Measurements from ENCODE around the gene TTLL4. TPM values are rescaled to one million over a fixed set of nuclear protein-coding genes. Genes with fewer than 3 reads are reported as not detected.

The TTLL4 gene
- total and polyA plus RNA-seq, 5 donors = 5.4 to 15.8 (median 8.1) TPM

DNA sequence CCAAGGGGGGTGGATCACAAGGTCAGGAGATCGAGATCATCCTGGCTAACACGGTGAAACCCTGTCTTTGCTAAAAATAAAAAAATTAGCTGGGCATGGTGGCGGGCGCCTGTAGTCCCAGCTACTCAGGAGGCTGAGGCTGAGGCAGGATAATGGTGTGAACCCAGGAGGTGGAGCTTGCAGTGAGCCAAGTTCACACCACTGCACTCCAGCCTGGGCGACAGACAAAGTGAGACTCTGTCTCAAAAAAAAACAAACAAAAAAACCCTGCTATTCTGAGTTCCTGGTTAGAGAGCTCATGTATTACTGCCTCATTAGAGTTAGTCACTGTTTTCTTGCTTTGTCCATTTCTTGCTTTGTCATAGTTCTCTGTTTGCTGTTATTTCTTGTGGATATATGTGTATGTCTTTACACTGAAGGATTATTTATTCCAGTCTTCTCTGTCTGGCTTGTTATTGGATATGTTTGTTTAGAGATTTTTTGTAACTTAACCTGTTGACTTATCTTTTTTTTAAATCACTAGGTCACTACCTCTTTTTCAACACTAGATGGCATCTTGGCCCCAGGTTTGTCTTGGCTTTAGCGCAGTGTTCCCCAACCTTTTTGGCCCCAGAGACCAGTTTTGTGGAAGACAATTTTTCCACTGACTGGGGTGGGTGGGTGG, 17.0 kb downstream of the TTLL4 start:
- ATAC-seq (no peak), DNase-seq (no peak)
- intact Hi-C loops (cut with DNase I) = no loop called here
- H3K4me1 ChIP-seq (ENCODE audit: control insufficient read depth, insufficient read depth, low read length) = no peaks in the 10 kb centered on the region
- H3K27me3 ChIP-seq (ENCODE audit: control insufficient read depth, insufficient read depth) = no peaks in the 10 kb centered on the region
- WGBS = 94% methylated on average over 6 of the region's 6 CpGs
- H3K4me3 ChIP-seq (ENCODE audit: low read length) = no peak overlapping the region
- H3K9me3 ChIP-seq (ENCODE audit: control insufficient read depth, low read length) = no peaks in the 10 kb centered on the region
- no peak overlapping the region for H3K27ac ChIP-seq (ENCODE audit: low read length)

DNA sequence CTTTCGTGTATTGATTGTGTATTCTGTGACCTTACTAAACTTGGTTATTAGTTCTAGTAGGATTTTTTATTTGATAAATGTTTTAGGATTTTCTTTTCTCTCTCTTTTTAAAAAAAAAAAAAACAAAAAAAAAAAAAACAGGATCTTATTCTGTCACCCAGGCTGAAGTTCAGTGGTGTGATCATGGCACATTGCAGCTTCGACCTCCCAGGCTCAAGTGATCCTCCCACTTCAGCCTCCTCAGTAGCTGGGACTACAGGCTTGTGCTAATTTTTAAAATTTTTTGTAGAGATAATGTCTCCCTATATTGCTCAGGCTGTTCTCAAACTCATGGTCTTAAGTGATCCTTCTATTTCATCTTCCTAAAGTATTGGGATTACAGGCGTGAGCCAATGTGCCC, 19.0 kb downstream of the TTLL4 start:
- Histone ChIP-seq H3K27ac (ENCODE audit: low read length) (no peak overlapping the region), H3K9me3 (ENCODE audit: control insufficient read depth, low read length) (no peaks in the 10 kb centered on the region), H3K4me3 (ENCODE audit: low read length) (no peak overlapping the region), H3K4me1 (ENCODE audit: control insufficient read depth, insufficient read depth, low read length) (peaks cover 3% of the 10 kb centered on the region), H3K27me3 (ENCODE audit: control insufficient read depth, insufficient read depth) (no peaks in the 10 kb centered on the region)
- ATAC-seq (no peak), DNase-seq (no peak)
- WGBS = 98% methylated on average over 3 of the region's 3 CpGs
- intact Hi-C loops (cut with DNase I) = loop anchor here in 1 of 4 donors (10.0 kb wide), 1 partner anchor 115 kb away; no protein-coding TSS in a partner anchor

DNA sequence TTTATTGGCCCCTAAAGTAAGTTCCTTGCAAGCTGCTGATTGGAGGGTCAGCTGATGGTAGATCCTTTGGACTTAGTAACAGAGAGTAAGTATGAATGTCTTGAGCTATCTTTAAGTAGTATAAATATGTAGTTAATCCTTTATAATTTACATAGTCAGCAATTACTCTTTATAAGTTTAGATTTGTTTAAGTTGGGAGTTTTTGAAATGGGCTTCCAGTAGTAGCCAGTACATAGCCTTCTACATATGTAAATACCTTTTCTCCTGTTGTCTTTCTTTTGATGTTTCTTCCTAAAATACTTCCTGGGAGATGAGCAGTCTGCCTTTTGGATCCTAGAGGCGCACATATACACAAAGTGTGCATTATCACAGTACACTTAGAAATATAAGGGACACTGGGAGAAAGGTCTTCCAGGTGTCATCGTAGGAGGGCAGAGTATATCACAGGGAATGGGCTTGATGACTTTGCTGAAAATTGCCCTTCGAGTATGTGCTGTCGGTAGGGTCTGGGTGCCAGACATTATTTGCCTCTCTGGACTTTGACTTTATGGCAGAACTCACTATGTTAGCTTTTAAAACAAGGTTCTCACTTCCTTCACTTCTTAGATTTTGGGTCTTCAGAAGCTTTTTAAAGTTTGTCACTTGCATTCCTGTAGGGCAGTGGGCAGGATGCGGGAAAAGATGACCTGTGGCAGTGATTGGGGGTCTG, 21.6 kb downstream of the TTLL4 start:
- ATAC-seq = no peak
- H3K27ac ChIP-seq (ENCODE audit: low read length) = peak overlapping the region; percentile 30
- DNase-seq = no peak
- H3K27me3 ChIP-seq (ENCODE audit: control insufficient read depth, insufficient read depth) = no peaks in the 10 kb centered on the region
- H3K9me3 ChIP-seq (ENCODE audit: control insufficient read depth, low read length) = no peaks in the 10 kb centered on the region
- H3K4me1 ChIP-seq (ENCODE audit: control insufficient read depth, insufficient read depth, low read length) = peaks cover 3% of the 10 kb centered on the region
- no peak overlapping the region for H3K4me3 ChIP-seq (ENCODE audit: low read length)
- 96% methylated on average over 5 of the region's 5 CpGs for WGBS
- intact Hi-C loops (cut with DNase I) = loop anchor here in 1 of 4 donors (10.0 kb wide), 1 partner anchor 113 kb away; no protein-coding TSS in a partner anchor

DNA sequence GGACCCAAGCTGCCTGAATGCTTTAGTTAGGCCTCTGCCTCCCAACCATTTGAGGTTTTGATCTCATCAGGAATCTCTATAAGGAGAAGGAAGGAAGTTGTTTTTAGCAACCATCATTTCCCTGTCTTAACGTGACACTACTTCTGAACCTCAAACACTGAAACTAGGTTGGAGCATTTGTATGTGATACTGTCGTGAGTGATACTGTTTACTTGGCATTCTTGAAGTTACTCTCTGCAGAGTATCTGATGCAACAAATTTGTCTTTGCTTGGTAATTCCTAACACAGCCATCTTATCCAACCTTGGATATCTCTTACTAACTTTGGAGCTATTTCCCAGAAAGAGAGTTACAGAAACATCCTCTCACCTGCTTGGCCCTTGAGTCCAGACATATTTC, 22.1 kb downstream of the TTLL4 start:
- no peak for DNase-seq
- H3K4me1 ChIP-seq (ENCODE audit: control insufficient read depth, insufficient read depth, low read length) = peaks cover 6% of the 10 kb centered on the region
- intact Hi-C loops (cut with DNase I) = loop anchor here in 1 of 4 donors (10.0 kb wide), 1 partner anchor 112 kb away; no protein-coding TSS in a partner anchor
- WGBS = 54% methylated on average over 2 of the region's 2 CpGs
- no peak for ATAC-seq
- H3K9me3 ChIP-seq (ENCODE audit: control insufficient read depth, low read length) = no peaks in the 10 kb centered on the region
- peak overlapping the region; percentile 30 for H3K27ac ChIP-seq (ENCODE audit: low read length)
- no peak overlapping the region for H3K4me3 ChIP-seq (ENCODE audit: low read length)
- H3K27me3 ChIP-seq (ENCODE audit: control insufficient read depth, insufficient read depth) = no peaks in the 10 kb centered on the region

DNA sequence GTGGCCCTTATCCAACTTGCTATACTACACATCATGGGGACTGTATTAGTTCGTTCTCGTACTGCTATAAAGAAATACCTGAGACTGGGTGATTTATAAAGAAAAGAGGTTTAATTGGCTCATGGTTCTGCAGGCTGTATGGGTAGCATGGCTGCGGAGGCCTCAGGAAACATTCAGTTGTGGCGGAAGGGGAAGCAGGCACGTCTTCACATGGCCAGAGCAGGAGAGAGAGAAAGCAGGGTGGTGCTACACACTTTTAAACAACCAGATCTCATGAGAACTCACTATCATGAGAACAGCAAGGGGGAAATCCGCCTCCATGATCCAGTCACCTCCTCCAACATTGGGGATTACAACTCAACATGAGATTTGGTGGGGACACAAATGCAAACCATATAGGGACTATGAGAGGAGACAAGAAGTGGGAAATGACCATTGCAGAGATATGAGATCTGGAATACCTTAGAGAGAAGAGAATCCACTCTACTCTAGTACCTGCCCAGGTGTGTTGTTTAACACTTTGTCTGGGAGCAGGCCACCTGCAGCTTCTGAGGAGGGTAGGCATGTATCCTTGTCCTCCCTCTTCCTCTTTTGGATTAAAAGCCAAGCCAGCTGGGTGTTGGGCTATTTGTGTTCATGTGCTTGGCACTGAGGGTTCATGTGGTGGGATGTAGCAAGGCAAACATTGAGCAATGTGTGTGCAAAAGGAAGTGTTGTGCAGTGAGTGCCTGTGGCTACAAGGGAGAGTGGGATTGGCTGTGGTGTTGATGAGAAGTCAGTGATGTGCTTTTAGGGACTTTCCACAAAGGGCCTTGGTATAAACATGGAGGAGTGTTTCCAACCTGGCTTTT, 22.8 kb downstream of the TTLL4 start:
- Histone ChIP-seq H3K9me3 (ENCODE audit: control insufficient read depth, low read length) (no peaks in the 10 kb centered on the region), H3K4me3 (ENCODE audit: low read length) (no peak overlapping the region), H3K27me3 (ENCODE audit: control insufficient read depth, insufficient read depth) (no peaks in the 10 kb centered on the region), H3K27ac (ENCODE audit: low read length) (no peak overlapping the region), H3K4me1 (ENCODE audit: control insufficient read depth, insufficient read depth, low read length) (peaks cover 6% of the 10 kb centered on the region)
- 78% methylated on average over 6 of the region's 6 CpGs for WGBS
- ATAC-seq = peak; percentile 59 to 79
- DNase-seq = peak in 1 of 3 donors; percentile 58
- intact Hi-C loops (cut with DNase I) = loop anchor here in 1 of 4 donors (10.0 kb wide), 1 partner anchor 111 kb away; no protein-coding TSS in a partner anchor

DNA sequence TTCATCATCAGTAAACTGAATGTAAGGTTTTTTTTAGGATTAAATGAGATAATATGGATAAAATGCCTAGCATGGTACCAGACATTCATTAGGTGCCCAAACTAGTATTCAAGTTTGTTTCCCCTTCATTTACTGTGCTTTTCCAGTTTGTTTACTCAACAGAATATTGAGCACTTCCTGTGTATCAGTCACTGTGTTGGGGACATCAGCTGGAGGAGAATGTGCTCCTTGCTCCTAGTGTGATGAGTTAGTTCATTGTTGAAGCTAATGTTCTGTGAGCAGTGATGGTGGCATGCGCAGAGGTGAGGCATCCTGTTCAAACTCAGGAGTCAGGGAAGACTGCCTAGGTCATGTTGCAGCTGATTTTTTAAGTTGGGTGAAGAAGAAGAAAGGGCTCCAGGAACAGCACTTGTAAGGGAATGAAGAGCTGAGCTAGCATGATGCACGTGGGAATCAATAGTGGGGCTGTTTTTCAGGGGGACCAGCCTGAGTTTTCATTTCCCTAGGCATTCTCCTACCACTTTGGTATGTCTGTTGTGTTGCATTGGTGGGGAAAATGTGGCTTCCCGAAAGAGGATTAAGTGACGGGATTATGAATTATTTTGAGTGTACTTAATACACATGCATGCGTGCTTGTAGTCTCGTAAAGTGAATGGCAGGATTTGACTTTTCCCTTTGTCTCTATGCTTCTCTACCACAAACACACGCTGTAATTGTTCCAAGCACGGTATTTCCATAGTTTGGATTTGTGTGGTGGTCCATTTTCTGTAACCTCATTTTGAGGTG, 23.7 kb downstream of the TTLL4 start:
- DNase-seq (no peak), ATAC-seq (no peak)
- WGBS = 95% methylated on average over 8 of the region's 8 CpGs
- Histone ChIP-seq H3K27me3 (ENCODE audit: control insufficient read depth, insufficient read depth) (no peaks in the 10 kb centered on the region), H3K9me3 (ENCODE audit: control insufficient read depth, low read length) (no peaks in the 10 kb centered on the region), H3K27ac (ENCODE audit: low read length) (no peak overlapping the region), H3K4me1 (ENCODE audit: control insufficient read depth, insufficient read depth, low read length) (peaks cover 6% of the 10 kb centered on the region), H3K4me3 (ENCODE audit: low read length) (no peak overlapping the region)
- intact Hi-C loops (cut with DNase I) = loop anchor here in 1 of 4 donors (10.0 kb wide), 1 partner anchor 110 kb away; no protein-coding TSS in a partner anchor

DNA sequence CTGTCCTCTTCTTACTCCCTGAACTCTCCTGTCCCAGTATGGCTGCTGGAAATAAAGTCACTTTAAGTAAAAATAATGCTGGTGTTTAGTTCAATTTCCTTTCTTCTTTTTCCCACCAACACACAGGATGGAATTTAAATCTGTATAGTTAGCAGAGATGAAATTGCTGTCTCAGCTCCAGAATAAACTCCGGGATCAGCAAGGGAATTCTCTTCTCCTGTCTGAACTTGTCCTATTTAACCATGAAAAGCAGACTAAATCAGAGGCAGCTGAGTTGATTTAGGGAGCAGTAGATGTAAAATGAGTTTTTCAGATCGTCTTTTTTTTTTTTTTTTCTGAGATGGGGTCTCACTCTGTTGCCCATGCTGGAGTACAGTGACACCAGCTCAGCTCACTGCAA, 25.9 kb downstream of the TTLL4 start:
- no peaks in the 10 kb centered on the region for H3K27me3 ChIP-seq (ENCODE audit: control insufficient read depth, insufficient read depth)
- ATAC-seq = no peak
- H3K27ac ChIP-seq (ENCODE audit: low read length) = no peak overlapping the region
- DNase-seq = no peak
- peaks cover 6% of the 10 kb centered on the region for H3K4me1 ChIP-seq (ENCODE audit: control insufficient read depth, insufficient read depth, low read length)
- H3K9me3 ChIP-seq (ENCODE audit: control insufficient read depth, low read length) = no peaks in the 10 kb centered on the region
- intact Hi-C loops (cut with DNase I) = loop anchor here in 1 of 4 donors (10.0 kb wide), 1 partner anchor 108 kb away; no protein-coding TSS in a partner anchor
- H3K4me3 ChIP-seq (ENCODE audit: low read length) = no peak overlapping the region
- 39% methylated on average over 2 of the region's 2 CpGs for WGBS

DNA sequence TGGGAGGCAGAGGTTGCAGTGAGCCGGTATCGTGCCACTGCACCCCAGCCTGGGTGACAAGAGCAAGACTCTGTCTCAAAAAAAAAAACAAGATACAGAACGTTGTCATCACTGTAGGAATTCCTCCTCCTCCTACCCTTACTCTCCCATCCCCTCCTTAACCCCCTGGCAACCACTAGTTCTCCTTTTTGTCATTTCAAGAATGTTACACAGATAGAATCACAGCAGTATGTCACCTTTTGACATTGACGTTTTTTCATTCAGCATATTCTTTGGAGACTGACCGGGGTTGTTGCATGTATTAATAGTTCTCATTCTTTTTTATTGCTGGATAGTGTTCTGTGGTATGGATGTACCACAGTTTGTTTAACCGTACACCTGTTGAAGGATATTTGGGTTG, 32.4 kb downstream of the TTLL4 start:
- intact Hi-C loops (cut with DNase I) = no loop called here
- Histone ChIP-seq H3K27ac (ENCODE audit: low read length) (no peak overlapping the region), H3K4me1 (ENCODE audit: control insufficient read depth, insufficient read depth, low read length) (peaks cover 4% of the 10 kb centered on the region), H3K9me3 (ENCODE audit: control insufficient read depth, low read length) (no peaks in the 10 kb centered on the region), H3K4me3 (ENCODE audit: low read length) (no peak overlapping the region), H3K27me3 (ENCODE audit: control insufficient read depth, insufficient read depth) (no peaks in the 10 kb centered on the region)
- ATAC-seq (no peak), DNase-seq (no peak)
- 74% methylated on average over 6 of the region's 6 CpGs for WGBS

DNA sequence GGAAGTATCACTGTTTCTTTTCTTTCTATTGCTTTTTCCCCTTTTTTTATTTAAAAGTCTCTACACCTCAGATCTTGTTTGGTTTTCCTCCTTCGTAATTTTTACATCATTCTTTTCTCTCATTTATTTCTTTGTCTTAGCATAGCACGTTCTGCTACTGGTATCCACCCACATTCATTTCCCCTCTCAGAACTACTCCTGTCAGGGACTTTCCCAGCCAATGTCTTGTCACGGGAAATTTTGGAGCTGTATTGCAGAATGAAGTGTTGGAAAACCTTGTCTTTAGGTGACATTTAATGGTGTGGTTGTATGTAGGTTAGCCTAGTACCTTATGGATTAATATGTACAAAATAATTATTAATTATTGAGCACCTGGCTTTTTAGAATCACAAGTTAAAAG, 34.0 kb downstream of the TTLL4 start:
- WGBS = 40% methylated on average over 3 of the region's 3 CpGs
- Histone ChIP-seq H3K27ac (ENCODE audit: low read length) (no peak overlapping the region), H3K4me1 (ENCODE audit: control insufficient read depth, insufficient read depth, low read length) (peaks cover 4% of the 10 kb centered on the region), H3K9me3 (ENCODE audit: control insufficient read depth, low read length) (no peaks in the 10 kb centered on the region), H3K4me3 (ENCODE audit: low read length) (no peak overlapping the region), H3K27me3 (ENCODE audit: control insufficient read depth, insufficient read depth) (no peaks in the 10 kb centered on the region)
- intact Hi-C loops (cut with DNase I) = no loop called here
- ATAC-seq = no peak
- DNase-seq = no peak

DNA sequence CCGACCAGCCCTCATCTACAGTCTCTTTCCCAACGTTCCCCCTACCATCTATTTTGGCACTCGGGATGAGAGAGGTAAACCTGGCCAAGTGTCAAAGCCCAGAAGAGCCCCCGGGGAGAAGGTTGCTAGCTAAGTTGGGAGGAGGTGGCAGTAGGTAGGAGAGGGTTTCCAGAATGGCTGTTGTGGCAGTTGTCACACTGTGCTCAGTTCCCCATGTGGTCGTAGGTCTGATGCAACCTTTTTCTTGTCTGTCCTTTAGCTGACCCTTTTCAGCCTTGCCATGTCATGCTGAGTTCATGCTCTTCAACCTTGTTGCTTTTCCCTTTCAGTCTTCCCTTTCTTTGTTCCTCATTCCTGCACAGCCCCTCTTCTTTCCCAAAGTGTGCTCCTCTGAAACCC, 34.5 kb downstream of the TTLL4 start:
- intact Hi-C loops (cut with DNase I) = no loop called here
- Histone ChIP-seq H3K4me3 (ENCODE audit: low read length) (no peak overlapping the region), H3K27me3 (ENCODE audit: control insufficient read depth, insufficient read depth) (no peaks in the 10 kb centered on the region), H3K4me1 (ENCODE audit: control insufficient read depth, insufficient read depth, low read length) (peaks cover 4% of the 10 kb centered on the region), H3K27ac (ENCODE audit: low read length) (peak overlapping the region; percentile 90), H3K9me3 (ENCODE audit: control insufficient read depth, low read length) (no peaks in the 10 kb centered on the region)
- DNase-seq (no peak), ATAC-seq (peak; percentile 67 to 77)
- 63% methylated on average over 5 of the region's 5 CpGs for WGBS

Measured in right cardiac atrium (tissue), 5 donors.